ENCODE data around the gene OSBPL1A. TPM values are rescaled to one million over a fixed set of nuclear protein-coding genes. Genes with fewer than 3 reads are reported as not detected.

Gene OSBPL1A
- total and polyA plus RNA-seq, 2 of the 8 experiments (the other 6 are each of a cell fraction or from before 2014, with no cell fraction given) = 53.2 to 74.9 TPM

DNA sequence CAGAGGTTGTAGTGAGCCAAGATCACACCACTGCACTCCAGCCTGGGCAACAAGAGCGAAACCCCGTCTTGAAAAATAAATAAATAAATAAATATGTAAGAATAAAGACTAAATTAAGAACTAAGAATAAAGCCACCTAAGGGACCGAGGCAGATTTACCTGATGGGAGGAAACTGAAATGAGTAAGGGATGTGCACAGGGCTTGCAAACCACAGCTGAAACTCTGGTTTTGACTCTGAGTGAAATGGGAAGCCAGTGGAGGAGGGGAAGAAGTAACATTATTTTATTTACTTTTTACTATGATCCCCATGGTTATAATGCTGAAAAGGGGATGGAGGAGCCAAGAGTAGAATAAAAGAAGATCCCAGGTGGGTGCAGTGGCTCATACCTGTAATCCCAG, 151.5 kb downstream of the OSBPL1A start:
- no peaks in the 10 kb centered on the region for H3K27me3 ChIP-seq (replicated peaks in 1 of 4; ENCODE audit: control insufficient read depth in 3 of 4, extremely low read depth in 1 of 4, insufficient read depth in 3 of 4, low read length in 3 of 4)
- no peak overlapping the region for H3K9ac ChIP-seq (replicated peaks in 1 of 4; ENCODE audit: extremely low read depth in 1 of 4, low read depth in 3 of 4, low read length in 3 of 4)
- H3K9me3 ChIP-seq (ENCODE audit: insufficient read depth in 2 of 2, low read depth in 1 of 2, low read length in 1 of 2) = no peaks in the 10 kb centered on the region
- H3K79me2 ChIP-seq (ENCODE audit: control insufficient read depth in 1 of 2, insufficient read depth in 2 of 2, low read length in 2 of 2) = peaks cover 2 to 44% of the 10 kb centered on the region in 2 experiments; a peak in 3 of 4 replicates
- DNase-seq (ENCODE audit: low read depth in 1 of 2, low spot score in 2 of 2) (no peak), FAIRE-seq (no peak)
- peaks cover 0 to 3% (median 0%) of the 10 kb centered on the region in 4 experiments; a peak in 2 of 7 replicates for H3K4me1 ChIP-seq (replicated peaks in 1 of 4; ENCODE audit: control insufficient read depth in 3 of 4, insufficient read depth in 4 of 4, low read length in 3 of 4)
- no peak overlapping the region for H3K56ac ChIP-seq (replicated peaks; ENCODE audit: insufficient read length, low read depth, low read length)
- H4K91ac ChIP-seq (replicated peaks; ENCODE audit: insufficient read length, low read length) = no peak overlapping the region
- TF ChIP-seq POLR2A (IDR thresholded peaks at IDR 0.05; ENCODE audit: control extremely low read depth in 1 of 2, low read depth in 2 of 2, low read length in 2 of 2) (no peak), TAF7 (optimal IDR thresholded peaks at IDR 0.05; ENCODE audit: borderline replicate concordance, low read depth, low read length) (no peak), CHD1 (IDR thresholded peaks at IDR 0.05; ENCODE audit: low read depth, low read length) (no peak), SP1 (IDR thresholded peaks at IDR 0.05; ENCODE audit: low read depth, low read length) (no peak), KDM5A (IDR thresholded peaks at IDR 0.05; ENCODE audit: low read length) (no peak), ZNF274 (IDR thresholded peaks at IDR 0.05; ENCODE audit: borderline replicate concordance, extremely low read depth, low read length) (no peak)
- TF ChIP-seq, protein P1, sequence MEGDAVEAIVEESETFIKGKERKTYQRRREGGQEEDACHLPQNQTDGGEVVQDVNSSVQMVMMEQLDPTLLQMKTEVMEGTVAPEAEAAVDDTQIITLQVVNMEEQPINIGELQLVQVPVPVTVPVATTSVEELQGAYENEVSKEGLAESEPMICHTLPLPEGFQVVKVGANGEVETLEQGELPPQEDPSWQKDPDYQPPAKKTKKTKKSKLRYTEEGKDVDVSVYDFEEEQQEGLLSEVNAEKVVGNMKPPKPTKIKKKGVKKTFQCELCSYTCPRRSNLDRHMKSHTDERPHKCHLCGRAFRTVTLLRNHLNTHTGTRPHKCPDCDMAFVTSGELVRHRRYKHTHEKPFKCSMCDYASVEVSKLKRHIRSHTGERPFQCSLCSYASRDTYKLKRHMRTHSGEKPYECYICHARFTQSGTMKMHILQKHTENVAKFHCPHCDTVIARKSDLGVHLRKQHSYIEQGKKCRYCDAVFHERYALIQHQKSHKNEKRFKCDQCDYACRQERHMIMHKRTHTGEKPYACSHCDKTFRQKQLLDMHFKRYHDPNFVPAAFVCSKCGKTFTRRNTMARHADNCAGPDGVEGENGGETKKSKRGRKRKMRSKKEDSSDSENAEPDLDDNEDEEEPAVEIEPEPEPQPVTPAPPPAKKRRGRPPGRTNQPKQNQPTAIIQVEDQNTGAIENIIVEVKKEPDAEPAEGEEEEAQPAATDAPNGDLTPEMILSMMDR (IDR thresholded peaks at IDR 0.05; ENCODE audit: control extremely low read depth in 1 of 3, insufficient read depth in 1 of 3, low read depth in 1 of 3, low read length in 3 of 3) = no peak
- TF ChIP-seq, protein P2, sequence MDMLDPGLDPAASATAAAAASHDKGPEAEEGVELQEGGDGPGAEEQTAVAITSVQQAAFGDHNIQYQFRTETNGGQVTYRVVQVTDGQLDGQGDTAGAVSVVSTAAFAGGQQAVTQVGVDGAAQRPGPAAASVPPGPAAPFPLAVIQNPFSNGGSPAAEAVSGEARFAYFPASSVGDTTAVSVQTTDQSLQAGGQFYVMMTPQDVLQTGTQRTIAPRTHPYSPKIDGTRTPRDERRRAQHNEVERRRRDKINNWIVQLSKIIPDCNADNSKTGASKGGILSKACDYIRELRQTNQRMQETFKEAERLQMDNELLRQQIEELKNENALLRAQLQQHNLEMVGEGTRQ (IDR thresholded peaks at IDR 0.05; ENCODE audit: low read length) = no peak
- no peak overlapping the region for H3K14ac ChIP-seq (ENCODE audit: insufficient read length)
- H3K79me1 ChIP-seq (ENCODE audit: low read depth, low read length) = peaks cover 10% of the 10 kb centered on the region
- H4K20me1 ChIP-seq (replicated peaks in 1 of 2; ENCODE audit: control insufficient read depth in 1 of 2, insufficient read depth in 2 of 2, low read length in 2 of 2) = no peaks in the 10 kb centered on the region
- H3K4me2 ChIP-seq (ENCODE audit: insufficient read depth in 1 of 2, low read depth in 2 of 2, low read length in 2 of 2) = no peak overlapping the region
- H2BK12ac ChIP-seq (ENCODE audit: low read depth, low read length) = no peak overlapping the region
- H3K36me3 ChIP-seq (ENCODE audit: control insufficient read depth in 2 of 4, insufficient read depth in 4 of 4, low read length in 3 of 4) = no peaks in the 10 kb centered on the region; a peak in 1 of 8 replicates
- H4K5ac ChIP-seq (ENCODE audit: insufficient read length, low read depth, low read length) = no peak overlapping the region
- H2BK5ac ChIP-seq (ENCODE audit: low read depth, low read length) = no peak overlapping the region
- H3K23me2 ChIP-seq (ENCODE audit: low read depth, low read length) = no peaks in the 10 kb centered on the region
- 93% methylated on average over 3 of the region's 3 CpGs; no CpG with 5 or more reads in 1 of the 2 experiments for WGBS, 2 experiments (ENCODE audit: extremely low coverage in 1 of 2, insufficient coverage in 1 of 2, insufficient read length in 1 of 2, insufficient replicate concordance in 2 of 2, low coverage in 1 of 2, low lambda C conversion rate in 2 of 2, missing lambda C conversion rate in 1 of 2)
- H2BK20ac ChIP-seq (ENCODE audit: low read length) = no peak overlapping the region
- no peak overlapping the region for H2BK120ac ChIP-seq (replicated peaks; ENCODE audit: low read depth, low read length)
- H4K8ac ChIP-seq (ENCODE audit: extremely low read depth, insufficient read depth, low read length) = no peak overlapping the region
- no peak overlapping the region for H2BK15ac ChIP-seq (ENCODE audit: low read length)
- no peak overlapping the region for H2AK5ac ChIP-seq (ENCODE audit: low read depth, low read length)
- H2AFZ ChIP-seq (ENCODE audit: low read length) = no peak overlapping the region
- no peak overlapping the region for H3K4ac ChIP-seq (replicated peaks; ENCODE audit: insufficient read length, low read depth, low read length)
- no peak overlapping the region for H3K27ac ChIP-seq (ENCODE audit: low read depth, low read length)
- ChIA-PET CTCF (ENCODE audit: partially characterized antibody) (no interaction called here), POLR2A (ENCODE audit: partially characterized antibody) (interaction anchor here (1.8 kb wide), 1 partner anchor 107 kb away, joined by 5 read pairs; the partner anchor contains the start of gene CABYR)
- no peak overlapping the region for H3K23ac ChIP-seq (ENCODE audit: insufficient read length)
- H3K4me3 ChIP-seq (ENCODE audit: extremely low read depth in 1 of 4, insufficient read depth in 2 of 4, low read depth in 3 of 4, low read length in 4 of 4) = no peak overlapping the region
- no peak overlapping the region for H3K18ac ChIP-seq (ENCODE audit: extremely low read depth, low read length)
